Neuronal stem cell (in vitro differentiated cells): ENCODE results near the gene HSF2BP.
A peak's percentile ranks its signal among the peaks of the same experiment; 100 is the strongest.

ENCODE experiments used
- DNase-seq: peaks from one replicate; pipeline ENCODE4 v3.0.0-alpha.2; 2013; ENCODE audit warnings: low spot score
- H2AFZ ChIP-seq: one replicate; pipeline ENCODE4 v1.6.1; 2013; ENCODE audit warnings: mild to moderate bottlenecking, low read length, inconsistent platforms
- H2AK5ac ChIP-seq: 2 replicates; pipeline ENCODE4 v1.6.1; 2013; ENCODE audit warnings: low read depth, mild to moderate bottlenecking, inconsistent platforms, low read length, moderate library complexity, mixed read lengths
- H2BK120ac ChIP-seq: 2 replicates; pipeline ENCODE4 v1.6.1; 2013; ENCODE audit warnings: low read depth, mild to moderate bottlenecking, inconsistent platforms, low read length, moderate library complexity, mixed read lengths
- H2BK12ac ChIP-seq: one replicate; pipeline ENCODE4 v1.6.1; 2013; ENCODE audit warnings: low read length, inconsistent platforms
- H2BK15ac ChIP-seq: 2 replicates; pipeline ENCODE4 v1.6.1; 2013; ENCODE audit warnings: mild to moderate bottlenecking, low read length, inconsistent platforms, mixed read lengths
- H2BK5ac ChIP-seq: one replicate; pipeline ENCODE4 v1.6.1; 2013; ENCODE audit warnings: inconsistent platforms, mild to moderate bottlenecking, low read length, moderate library complexity
- H3K14ac ChIP-seq: one replicate; pipeline ENCODE4 v1.6.1; 2013; ENCODE audit warnings: low read length, inconsistent platforms
- H3K18ac ChIP-seq: 2 replicates; pipeline ENCODE4 v1.6.1; 2013; ENCODE audit warnings: low read length, inconsistent platforms
- H3K23ac ChIP-seq: 2 replicates; pipeline ENCODE4 v1.6.1; 2013; ENCODE audit warnings: low read depth, mild to moderate bottlenecking, mixed read lengths, low read length, inconsistent platforms; ENCODE audit not compliant: poor library complexity
- H3K27ac ChIP-seq: replicated peaks from 3 replicates; pipeline ENCODE4 v1.5.1; 2013; ENCODE audit warnings: low read length, inconsistent platforms
- H3K27me3 ChIP-seq, 3 experiments: 2 replicates each; pipeline ENCODE4 v1.6.1; 2013; ENCODE audit warnings: low read length in 3 of 3, mild to moderate bottlenecking in 2 of 3, inconsistent platforms in 1 of 3, low read depth in 1 of 3, mixed read lengths in 1 of 3, moderate library complexity in 1 of 3; ENCODE audit not compliant: control insufficient read depth in 3 of 3, insufficient read depth in 3 of 3
- H3K36me3 ChIP-seq, 2 donors: replicated peaks in 1 of 2; 2 replicates each; pipeline ENCODE4 v1.6.1; 2013; ENCODE audit warnings: low read length in 2 of 2; ENCODE audit not compliant: control insufficient read depth in 2 of 2, insufficient read depth in 2 of 2
- H3K4ac ChIP-seq: 2 replicates; pipeline ENCODE4 v1.6.1; 2013; ENCODE audit warnings: inconsistent platforms, mild to moderate bottlenecking, low read length, moderate library complexity
- H3K4me1 ChIP-seq, 2 donors: 1 replicate in 1 of 2; 2 replicates in 1 of 2; pipeline ENCODE4 v1.6.1; 2013; ENCODE audit warnings: low read length in 2 of 2, low read depth in 1 of 2; ENCODE audit not compliant: control insufficient read depth in 2 of 2, insufficient read depth in 1 of 2
- H3K4me2 ChIP-seq: one replicate; pipeline ENCODE4 v1.6.1; 2013; ENCODE audit warnings: mild to moderate bottlenecking, low read length, inconsistent platforms; ENCODE audit not compliant: insufficient read depth, poor library complexity, severe bottlenecking
- H3K4me3 ChIP-seq, 2 donors: 2 replicates each; pipeline ENCODE4 v1.5.1; 2013; ENCODE audit warnings: low read length in 2 of 2, mild to moderate bottlenecking in 2 of 2, inconsistent platforms in 1 of 2, moderate library complexity in 1 of 2
- H3K79me1 ChIP-seq: one replicate; pipeline ENCODE4 v1.6.1; 2013; ENCODE audit warnings: low read depth, mild to moderate bottlenecking, inconsistent platforms, low read length, moderate library complexity
- H3K9ac ChIP-seq: one replicate; pipeline ENCODE4 v1.6.1; 2013; ENCODE audit warnings: mild to moderate bottlenecking, low read depth, low read length, inconsistent platforms; ENCODE audit not compliant: poor library complexity
- H3K9me3 ChIP-seq, 2 donors: replicated peaks in 1 of 2; 2 replicates each; pipeline versions ENCODE3 to v1.6.1; 2013; ENCODE audit warnings: low read length in 2 of 2, mild to moderate bottlenecking in 2 of 2, inconsistent platforms in 1 of 2, low read depth in 1 of 2, mixed read lengths in 1 of 2, moderate library complexity in 1 of 2; ENCODE audit not compliant: control insufficient read depth in 2 of 2, insufficient read depth in 1 of 2
- H4K8ac ChIP-seq: one replicate; pipeline ENCODE4 v1.6.1; 2013; ENCODE audit warnings: low read depth, mild to moderate bottlenecking, inconsistent platforms, low read length, moderate library complexity
- H4K91ac ChIP-seq: one replicate; pipeline ENCODE4 v1.6.1; 2013; ENCODE audit warnings: low read length, low read depth, mild to moderate bottlenecking, inconsistent platforms; ENCODE audit not compliant: poor library complexity
- WGBS, 2 donors: extraction: QIAGEN DNeasy Blood & Tissue Kit; methylation state at CpG; one replicate each; pipeline ENCODE4 v1.1.7; 2013; ENCODE audit warnings: missing lambda C conversion rate in 2 of 2, mixed read lengths in 1 of 2; ENCODE audit not compliant: insufficient read length in 2 of 2, insufficient replicate concordance in 1 of 2; ENCODE audit errors: extremely low coverage in 2 of 2; 5-methylcytosine and 5-hydroxymethylcytosine counted together

HSF2BP gene

GRCh38 chr21:43605320-43606215, 53.7 kb downstream of the HSF2BP start:
- Histone ChIP-seq H2BK15ac (no peak overlapping the region), H3K4me2 (no peak overlapping the region), H2AK5ac (peak overlapping the region; percentile 38), H4K8ac (no peak overlapping the region), H3K4me3 (peak overlapping the region in 1 of 2 donors; percentile 64), H3K27me3 (peaks cover 0 to 5% (median 0%) of the 10 kb centered on the region in 3 experiments), H3K18ac (peak overlapping the region; percentile 40), H3K9ac (peak overlapping the region; percentile 81), H3K14ac (peak overlapping the region; percentile 85), H3K36me3 (peaks cover 0 to 3% of the 10 kb centered on the region in 2 donors), H2BK12ac (peak overlapping the region; percentile 59), H3K23ac (peak overlapping the region; percentile 26), H4K91ac (no peak overlapping the region), H3K79me1 (peaks cover 6% of the 10 kb centered on the region), H3K9me3 (peaks cover 0 to 12% of the 10 kb centered on the region in 2 donors), H2BK120ac (no peak overlapping the region), H2BK5ac (no peak overlapping the region), H3K4me1 (peaks cover 3 to 10% of the 10 kb centered on the region in 2 donors), H3K27ac (no peak overlapping the region), H3K4ac (peak overlapping the region; percentile 69), H2AFZ (peak overlapping the region; percentile 25)
- WGBS, 2 donors = 100% methylated on average over 1 to 6 of the region's 15 CpGs
- DNase-seq = no peak

DNA sequence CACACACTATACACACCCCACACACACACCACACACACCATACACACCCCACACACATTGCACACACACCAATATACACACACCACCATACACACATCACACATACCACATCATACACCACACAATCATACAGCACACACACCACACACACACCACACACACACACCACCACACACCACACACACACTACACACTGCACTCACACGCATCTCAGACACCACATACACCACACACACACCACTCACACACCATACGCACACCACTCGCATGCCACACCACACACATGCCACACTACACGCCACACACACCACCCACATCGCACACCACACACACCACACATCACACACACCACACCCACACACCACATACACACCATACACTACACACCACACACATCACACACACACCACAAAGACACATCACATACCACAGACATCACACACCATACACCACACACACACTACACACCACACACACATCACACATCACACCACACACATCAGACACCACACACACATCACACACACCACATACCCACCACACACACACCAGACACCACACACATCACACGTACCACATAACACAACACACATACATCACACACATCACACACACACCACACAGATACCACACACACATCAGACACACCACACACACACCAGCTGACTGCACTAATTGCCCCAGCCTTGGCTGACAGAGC, 54.6 kb downstream of the HSF2BP start:
- 100% methylated on average over 6 of the region's 6 CpGs; no CpG with 5 or more reads in 1 of the 2 donors for WGBS, 2 donors
- Histone ChIP-seq H3K27me3 (peaks cover 0 to 5% (median 0%) of the 10 kb centered on the region in 3 experiments), H2AK5ac (peak overlapping the region; percentile 38), H3K4me3 (peak overlapping the region in 1 of 2 donors; percentile 64), H2BK15ac (peak overlapping the region; percentile 24), H3K18ac (peak overlapping the region; percentile 48), H2AFZ (no peak overlapping the region), H2BK12ac (peak overlapping the region; percentile 59), H3K79me1 (peaks cover 6% of the 10 kb centered on the region), H3K4ac (peak overlapping the region; percentile 69), H3K4me1 (peaks cover 3 to 10% of the 10 kb centered on the region in 2 donors), H3K14ac (peak overlapping the region; percentile 85), H3K9ac (peak overlapping the region; percentile 81), H3K9me3 (peaks cover 0 to 12% of the 10 kb centered on the region in 2 donors), H4K91ac (peak overlapping the region; percentile 94), H2BK5ac (no peak overlapping the region), H3K23ac (peak overlapping the region; percentile 26), H3K4me2 (no peak overlapping the region), H3K36me3 (peaks cover 0 to 3% of the 10 kb centered on the region in 2 donors), H3K27ac (no peak overlapping the region), H4K8ac (peak overlapping the region; percentile 89), H2BK120ac (no peak overlapping the region)
- no peak for DNase-seq

- H3K27ac ChIP-seq = no peak overlapping the region
- peak overlapping the region; percentile 48 for H3K18ac ChIP-seq
- H3K36me3 ChIP-seq = peaks cover 0 to 3% of the 10 kb centered on the region in 2 donors
- peak overlapping the region; percentile 94 for H4K91ac ChIP-seq
- H3K23ac ChIP-seq = peak overlapping the region; percentile 26
- no peak overlapping the region for H2BK12ac ChIP-seq
- H3K4ac ChIP-seq = no peak overlapping the region
- 100% methylated on average over 3 of the region's 8 CpGs; no CpG with 5 or more reads in 1 of the 2 donors for WGBS, 2 donors
- H3K14ac ChIP-seq = peak overlapping the region; percentile 42
- H4K8ac ChIP-seq = peak overlapping the region; percentile 89
- peak overlapping the region; percentile 62 for H2AFZ ChIP-seq
- peak overlapping the region in 1 of 2 donors; percentile 64 for H3K4me3 ChIP-seq
- peak overlapping the region; percentile 81 for H3K9ac ChIP-seq
- H2BK120ac ChIP-seq = no peak overlapping the region
- no peak overlapping the region for H3K4me2 ChIP-seq
- peak overlapping the region; percentile 24 for H2BK15ac ChIP-seq
- peaks cover 3 to 10% of the 10 kb centered on the region in 2 donors for H3K4me1 ChIP-seq
- peaks cover 0 to 5% (median 0%) of the 10 kb centered on the region in 3 experiments for H3K27me3 ChIP-seq
- peak overlapping the region; percentile 30 for H2AK5ac ChIP-seq
- no peak for DNase-seq
- H3K9me3 ChIP-seq = peaks cover 0 to 12% of the 10 kb centered on the region in 2 donors
- H2BK5ac ChIP-seq = no peak overlapping the region
- peaks cover 6% of the 10 kb centered on the region for H3K79me1 ChIP-seq
Measured at GRCh38 chr21:43603641-43604504, 55.4 kb downstream of the HSF2BP start.
